Frontal cortex (tissue), 4 donors: ENCODE results near the gene TCEAL3. TPM values are rescaled to one million over a fixed set of nuclear protein-coding genes. Genes with fewer than 3 reads are reported as not detected.
A peak's percentile ranks its signal among the peaks of the same experiment; 100 is the strongest.
"Not testable (repeated sequence)": the region's sequence is repeated elsewhere in the genome, so short reads cannot be mapped to it uniquely, and the experiment has no call there.

Experiments
- DNase-seq, 2 donors: peaks; one replicate each; pipeline ENCODE4 v3.0.0; 2012; ENCODE audit warnings: low spot score in 2 of 2
- FAIRE-seq: peaks from 2 replicates; lab custom pipeline; 2012; peaks lifted over from hg19 to GRCh38; lab: Jason Lieb, UNC
- total RNA-seq: library from RNA; depleted of rRNA; stranded (reverse); fragments of >200 nt; gene quantifications from one replicate; pipeline ENCODE4 v1.2.3, GENCODE V29; 2014
- donor health status: control.
- donor health status: control.
- donor health status: control.

The TCEAL3 gene
- total RNA-seq, result 9.8 TPM

- FAIRE-seq (no peak), DNase-seq (peak; percentile 57 to 62)
Observed at GRCh38 chrX:103607364-103608305, at the start of gene TCEAL3. TSS of gene TCEAL3 (plus strand) at chrX:103607963. CDS start at chrX:103609065, 1,102 bp downstream.

- no peak for DNase-seq
- no peak for FAIRE-seq
Observed at GRCh38 chrX:103560256-103560655, 47.5 kb upstream of the TCEAL3 start.

GRCh38 chrX:103562801-103563200 is 45.0 kb upstream of the TCEAL3 start:
- no peak for DNase-seq
- no peak for FAIRE-seq

- DNase-seq (no peak), FAIRE-seq (no peak)
Observed at GRCh38 chrX:103565197-103565596, 42.6 kb upstream of the TCEAL3 start.

GRCh38 chrX:103565752-103566151 is 42.0 kb upstream of the TCEAL3 start:
- DNase-seq (no peak), FAIRE-seq (no peak)

- FAIRE-seq (no peak), DNase-seq (no peak)
Observed at GRCh38 chrX:103571121-103571520, 36.6 kb upstream of the TCEAL3 start.

- DNase-seq (no peak), FAIRE-seq (no peak)
Observed at GRCh38 chrX:103571726-103572125, 36.0 kb upstream of the TCEAL3 start.

GRCh38 chrX:103573202-103573601 is 34.6 kb upstream of the TCEAL3 start:
- DNase-seq, result no peak
- no peak for FAIRE-seq

- no peak for FAIRE-seq
Observed at GRCh38 chrX:103584596-103584995, 23.2 kb upstream of the TCEAL3 start.

GRCh38 chrX:103585411-103586313 is 22.1 kb upstream of the TCEAL3 start, which contains the start of gene TCEAL4:
TSS of gene TCEAL4 (plus strand) at chrX:103585515. CDS start at chrX:103586676, 1,161 bp downstream.
- DNase-seq (peak; percentile 26 to 36), FAIRE-seq (no peak)

More at GRCh38 chrX:103584596-103584995, 23.2 kb upstream of the TCEAL3 start:
- no peak for DNase-seq

GRCh38 chrX:103586314-103586646 is 21.5 kb upstream of the TCEAL3 start:
- DNase-seq, result no peak
- FAIRE-seq, result no peak

GRCh38 chrX:103586659-103587058 is 21.1 kb upstream of the TCEAL3 start:
- DNase-seq (no peak), FAIRE-seq (no peak)

- not testable (repeated sequence) for DNase-seq, FAIRE-seq
Observed at GRCh38 chrX:103592295-103592694, 15.5 kb upstream of the TCEAL3 start.

- FAIRE-seq, DNase-seq: not testable (repeated sequence)
Observed at GRCh38 chrX:103595202-103595601, 12.6 kb upstream of the TCEAL3 start.

GRCh38 chrX:103608306-103608963 is 672 bp downstream of the TCEAL3 start:
- FAIRE-seq (no peak), DNase-seq (no peak)

GRCh38 chrX:103610282-103610681 is 2.5 kb downstream of the TCEAL3 start:
- DNase-seq (no peak), FAIRE-seq (no peak)

GRCh38 chrX:103613362-103613890 is 5.7 kb downstream of the TCEAL3 start:
- FAIRE-seq (no peak), DNase-seq (no peak)

GRCh38 chrX:103614999-103615398 is 7.2 kb downstream of the TCEAL3 start:
- DNase-seq, result no peak
- FAIRE-seq, result no peak

GRCh38 chrX:103615781-103616371 is 8.1 kb downstream of the TCEAL3 start:
- FAIRE-seq (no peak), DNase-seq (no peak)
